Astrocyte of the spinal cord (primary cell): ENCODE data around the gene ERN1.

Experiments
- DNase-seq: peaks from one replicate; pipeline ENCODE4 v3.0.0; 2011; ENCODE audit warnings: low read depth, low spot score
- H3K4me3 ChIP-seq: 2 replicates; pipeline ENCODE4 v1.5.1; 2011; ENCODE audit warnings: low read depth, mild to moderate bottlenecking, low read length, moderate library complexity
- CTCF ChIP-seq: IDR thresholded peaks from 2 replicates; pipeline ENCODE4 v1.5.1; 2012; ENCODE audit warnings: low read depth, mild to moderate bottlenecking, low read length, inconsistent platforms
- in situ Hi-C: cut with HindIII; loops from 2 replicates; pipeline ENCODE4 v1.10.0; 2017; ENCODE audit warnings: low sequenced_read_pairs

ERN1 gene

GRCh38 chr17:64045176-64045575 is 84.8 kb downstream of the ERN1 start:
- no peak for DNase-seq
- H3K4me3 ChIP-seq, result no peak overlapping the region
- in situ Hi-C loops, result no loop called here
- no peak for TF ChIP-seq CTCF

GRCh38 chr17:64042700-64043485 is 87.1 kb downstream of the ERN1 start:
- no peak for TF ChIP-seq CTCF
- DNase-seq, result no peak
- no peak overlapping the region for H3K4me3 ChIP-seq
- in situ Hi-C loops, result no loop called here

- no peak for TF ChIP-seq CTCF
- in situ Hi-C loops, result no loop called here
Observed at GRCh38 chr17:64041912-64042311, 88.0 kb downstream of the ERN1 start.

GRCh38 chr17:64040206-64040605 is 89.7 kb downstream of the ERN1 start:
- no peak for TF ChIP-seq CTCF
- no peak for DNase-seq
- in situ Hi-C loops, result no loop called here
- no peak overlapping the region for H3K4me3 ChIP-seq

More at GRCh38 chr17:64041912-64042311, 88.0 kb downstream of the ERN1 start:
- no peak overlapping the region for H3K4me3 ChIP-seq
- no peak for DNase-seq

GRCh38 chr17:64039106-64039400 is 90.9 kb downstream of the ERN1 start:
- no peak for TF ChIP-seq CTCF
- DNase-seq, result no peak
- in situ Hi-C loops, result no loop called here

GRCh38 chr17:64038331-64039105 is 91.4 kb downstream of the ERN1 start:
- no peak overlapping the region for H3K4me3 ChIP-seq
- in situ Hi-C loops, result no loop called here
- DNase-seq, result no peak
- no peak for TF ChIP-seq CTCF

More at GRCh38 chr17:64039106-64039400, 90.9 kb downstream of the ERN1 start:
- H3K4me3 ChIP-seq, result no peak overlapping the region
